Mucosa of rectum (tissue), 2 donors: ENCODE measurements around the gene HNRNPR.

Experiments used
- H3K27ac ChIP-seq, 2 donors: one replicate each; pipeline ENCODE4 v1.7.0; 2013; ENCODE audit warnings: inconsistent platforms in 2 of 2, low read depth in 2 of 2, low read length in 2 of 2
- H3K27me3 ChIP-seq, 2 donors: one replicate each; pipeline ENCODE4 v1.7.0; 2013; ENCODE audit warnings: low read length in 2 of 2; ENCODE audit not compliant: control insufficient read depth in 2 of 2, insufficient read depth in 2 of 2
- H3K36me3 ChIP-seq, 2 donors: one replicate each; pipeline ENCODE4 v1.7.0; 2013; ENCODE audit warnings: low read length in 2 of 2; ENCODE audit not compliant: control insufficient read depth in 2 of 2, insufficient read depth in 2 of 2
- H3K4me1 ChIP-seq, 2 donors: one replicate each; pipeline ENCODE4 v1.7.0; 2013; ENCODE audit warnings: low read length in 2 of 2, mild to moderate bottlenecking in 1 of 2; ENCODE audit not compliant: control insufficient read depth in 2 of 2, insufficient read depth in 2 of 2
- H3K4me3 ChIP-seq, 2 donors: one replicate each; pipeline ENCODE4 v1.7.0; 2013; ENCODE audit warnings: low read length in 2 of 2
- H3K9ac ChIP-seq, 2 donors: one replicate each; pipeline ENCODE4 v1.7.0; 2013; ENCODE audit warnings: low read length in 2 of 2, low read depth in 1 of 2, mild to moderate bottlenecking in 1 of 2
- H3K9me3 ChIP-seq, 2 donors: one replicate each; pipeline ENCODE4 v1.7.0; 2013; ENCODE audit warnings: low read length in 2 of 2; ENCODE audit not compliant: control insufficient read depth in 2 of 2
- donor health status: healthy.
- donor health status: Normal muscosa, but diverticular disease.

The HNRNPR gene

DNA sequence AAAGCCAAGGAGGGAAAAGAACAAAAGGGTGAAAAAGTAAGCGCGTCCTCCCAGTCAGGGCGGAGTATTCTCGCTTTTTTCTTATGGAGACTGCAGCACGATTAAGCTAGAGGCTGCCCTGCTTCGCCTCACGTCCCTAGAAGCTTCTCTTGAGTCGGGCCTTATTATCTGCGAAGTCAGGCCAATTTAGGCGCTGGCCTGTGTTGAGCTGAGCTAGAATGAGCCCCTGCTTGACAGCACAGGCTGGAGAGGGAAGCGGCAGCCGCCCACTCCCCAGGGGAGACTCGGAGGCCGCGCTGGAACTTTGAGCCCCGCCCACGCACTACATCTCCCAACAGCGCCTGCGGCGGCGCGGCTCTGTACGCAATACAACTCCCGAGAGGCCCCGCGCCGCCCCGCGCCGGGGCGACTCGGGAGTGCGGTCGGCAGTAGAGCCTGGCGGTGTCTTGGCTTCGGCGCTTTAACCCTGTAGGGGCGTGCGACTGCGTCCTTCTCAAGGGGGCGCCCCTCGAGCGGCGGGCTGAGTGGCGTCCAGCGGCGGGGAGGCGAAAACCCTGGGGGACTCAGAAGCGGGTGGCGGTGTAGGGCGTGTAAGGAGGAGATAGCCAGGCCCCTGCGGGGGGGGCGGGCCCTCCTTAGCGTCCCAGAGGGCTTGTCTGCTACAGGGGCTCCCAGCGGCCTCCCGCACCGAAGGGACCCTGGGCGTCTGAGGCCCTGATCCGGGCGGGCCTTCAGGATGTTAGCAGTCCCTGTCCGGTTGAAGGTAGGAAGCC, 24.7 kb upstream of the HNRNPR start:
- H3K4me1 ChIP-seq, result peaks cover 26 to 33% of the 10 kb centered on the region in 2 donors
- H3K9ac ChIP-seq, result peak overlapping the region; percentile 94 to 100
- peaks cover 11 to 14% of the 10 kb centered on the region in 2 donors for H3K36me3 ChIP-seq
- peak overlapping the region; percentile 83 to 96 for H3K4me3 ChIP-seq
- peak overlapping the region; percentile 95 to 98 for H3K27ac ChIP-seq
- no peaks in the 10 kb centered on the region for H3K27me3 ChIP-seq
- H3K9me3 ChIP-seq, result peaks cover 0 to 2% of the 10 kb centered on the region in 2 donors

DNA sequence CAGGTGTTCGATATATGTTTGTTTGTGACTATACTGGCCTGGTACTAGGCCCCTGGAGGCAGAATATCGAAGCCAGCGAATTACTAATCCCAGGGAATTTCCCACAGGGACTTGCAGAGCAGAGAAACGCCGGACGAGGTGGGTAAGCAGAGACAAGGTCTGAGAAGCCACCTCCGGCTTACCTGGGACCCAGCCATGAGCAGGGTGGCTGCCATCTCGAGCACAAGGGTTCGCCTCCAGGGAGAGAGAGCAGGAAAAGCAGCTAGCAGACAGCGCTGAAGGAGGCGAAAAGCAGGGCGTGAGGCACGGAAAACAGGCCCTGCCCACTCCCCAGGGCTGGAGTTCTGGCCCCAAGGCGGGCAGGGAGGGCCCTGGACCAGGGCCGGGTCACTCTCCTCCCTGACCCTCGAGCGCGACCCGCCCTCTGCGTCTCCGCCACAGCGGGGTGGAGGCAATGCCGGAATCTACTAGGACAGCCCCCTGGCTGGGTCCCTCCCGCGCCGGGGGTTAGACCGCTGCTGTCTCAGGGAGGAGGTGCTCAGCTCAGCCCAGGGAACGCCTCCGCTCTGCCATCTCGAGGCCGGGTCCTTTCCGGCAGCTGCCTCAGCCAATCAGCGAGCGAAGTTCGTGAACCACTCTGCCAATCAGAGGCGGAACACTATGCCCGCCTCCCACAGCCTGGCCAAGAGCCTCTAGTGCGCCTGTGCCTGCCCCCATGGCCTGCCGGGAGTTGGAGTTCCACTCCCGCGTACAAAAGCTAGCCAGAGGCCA, 23.9 kb upstream of the HNRNPR start:
- Histone ChIP-seq H3K27ac (peak overlapping the region; percentile 95 to 98), H3K27me3 (no peaks in the 10 kb centered on the region), H3K36me3 (peaks cover 17% of the 10 kb centered on the region in 2 donors), H3K4me3 (peak overlapping the region; percentile 83 to 96), H3K9ac (peak overlapping the region; percentile 94 to 100), H3K9me3 (peaks cover 5 to 9% of the 10 kb centered on the region in 2 donors), H3K4me1 (peaks cover 26 to 33% of the 10 kb centered on the region in 2 donors)

DNA sequence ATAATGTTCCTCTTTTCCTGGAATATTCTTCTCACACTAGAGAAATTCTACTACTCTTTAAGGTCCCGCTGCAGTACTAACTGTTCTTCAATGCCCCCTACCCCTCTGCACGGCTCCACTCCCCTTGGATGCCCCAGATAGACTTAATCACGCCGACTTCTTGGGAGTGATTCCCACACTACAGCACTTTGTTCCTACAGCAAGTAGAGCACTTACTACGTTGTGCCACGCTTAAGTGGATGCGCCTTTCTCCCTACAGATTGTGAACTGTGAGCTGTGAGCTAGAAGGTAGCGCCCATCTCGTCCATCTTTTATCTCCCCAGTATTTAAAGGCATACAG, 23.3 kb upstream of the HNRNPR start:
- peak overlapping the region; percentile 94 to 100 for H3K9ac ChIP-seq
- H3K4me1 ChIP-seq, result peaks cover 26 to 33% of the 10 kb centered on the region in 2 donors
- H3K36me3 ChIP-seq, result peaks cover 23% of the 10 kb centered on the region in 2 donors

DNA sequence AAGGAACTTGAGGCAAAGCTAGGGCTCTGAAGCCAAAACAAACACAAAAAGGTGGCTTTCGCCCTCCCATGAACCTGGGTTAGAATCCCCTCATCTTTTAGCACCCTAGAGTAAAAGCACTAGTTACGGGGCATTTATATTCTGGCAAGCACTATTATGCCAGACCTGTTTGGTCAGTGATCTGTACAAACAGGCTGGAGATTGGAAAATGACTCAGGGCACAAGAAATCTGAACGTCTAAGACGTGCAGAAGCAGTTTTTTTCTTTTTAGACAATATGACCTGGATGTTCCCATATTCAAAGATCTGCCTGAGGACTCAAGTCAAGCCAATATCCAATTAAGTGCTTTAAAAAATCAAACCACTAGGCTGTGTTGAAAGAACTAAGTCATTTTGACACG, 22.5 kb upstream of the HNRNPR start:
- Histone ChIP-seq H3K27me3 (no peaks in the 10 kb centered on the region), H3K36me3 (peaks cover 31% of the 10 kb centered on the region in 2 donors), H3K9ac (no peak overlapping the region), H3K9me3 (peaks cover 19 to 23% of the 10 kb centered on the region in 2 donors), H3K4me1 (peaks cover 26 to 33% of the 10 kb centered on the region in 2 donors), H3K27ac (no peak overlapping the region), H3K4me3 (peak overlapping the region in 1 of 2 donors; percentile 96)

More for the DNA sequence above, 23.3 kb upstream of the HNRNPR start:
- Histone ChIP-seq H3K4me3 (peak overlapping the region; percentile 83 to 96), H3K27me3 (no peaks in the 10 kb centered on the region), H3K9me3 (peaks cover 11 to 14% of the 10 kb centered on the region in 2 donors), H3K27ac (peak overlapping the region; percentile 95 to 98)

DNA sequence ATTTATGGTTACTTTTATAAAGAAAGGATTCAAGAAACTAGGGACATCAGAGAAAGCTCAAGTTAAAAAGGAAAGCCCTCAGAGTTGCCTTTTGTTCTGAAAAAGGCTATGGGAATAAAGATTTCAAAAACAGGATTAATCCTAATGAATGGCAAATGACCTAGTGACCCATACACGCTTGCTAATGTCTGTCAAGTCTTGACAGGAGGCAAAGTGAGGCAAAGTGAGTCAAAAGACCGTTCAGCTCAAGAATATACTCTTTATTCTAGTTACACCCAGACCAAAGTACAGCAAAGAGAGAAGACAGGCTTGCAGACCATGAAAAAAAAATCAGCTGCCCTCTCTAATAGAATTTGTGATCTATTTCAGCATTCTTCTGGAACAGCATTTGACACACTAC, 22.1 kb upstream of the HNRNPR start:
- no peak overlapping the region for H3K9ac ChIP-seq
- no peaks in the 10 kb centered on the region for H3K27me3 ChIP-seq
- H3K4me3 ChIP-seq, result no peak overlapping the region
- peaks cover 35% of the 10 kb centered on the region in 2 donors for H3K36me3 ChIP-seq
- no peak overlapping the region for H3K27ac ChIP-seq
- H3K9me3 ChIP-seq, result peaks cover 23 to 27% of the 10 kb centered on the region in 2 donors
- peaks cover 23 to 29% of the 10 kb centered on the region in 2 donors for H3K4me1 ChIP-seq

DNA sequence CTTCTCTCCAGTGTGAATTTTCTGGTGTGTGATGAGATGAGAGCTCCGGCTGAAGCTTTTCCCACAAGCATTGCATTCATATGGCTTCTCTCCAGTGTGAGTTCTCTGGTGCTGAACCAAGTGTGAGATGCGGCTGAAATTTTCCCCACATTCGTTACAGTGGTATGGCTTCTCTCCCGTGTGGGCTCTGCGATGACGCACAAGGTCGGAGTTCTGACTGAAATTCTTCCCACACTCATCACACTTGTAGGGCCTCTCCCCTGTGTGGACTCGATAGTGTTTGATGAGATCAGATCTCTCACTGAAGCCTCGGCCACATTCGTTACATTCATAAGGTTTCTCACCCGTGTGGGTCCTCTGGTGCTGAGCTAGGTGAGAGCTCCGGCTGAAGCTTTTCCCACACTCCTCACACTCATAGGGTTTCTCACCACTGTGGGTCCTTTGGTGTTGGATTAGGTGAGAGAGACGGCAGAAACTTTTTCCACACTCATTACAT, 18.2 kb upstream of the HNRNPR start:
- H3K4me3 ChIP-seq, result peak overlapping the region in 1 of 2 donors; percentile 16
- H3K36me3 ChIP-seq, result peaks cover 48 to 50% of the 10 kb centered on the region in 2 donors
- H3K9ac ChIP-seq, result no peak overlapping the region
- H3K27me3 ChIP-seq, result no peaks in the 10 kb centered on the region
- no peak overlapping the region for H3K27ac ChIP-seq
- peaks cover 32 to 39% of the 10 kb centered on the region in 2 donors for H3K9me3 ChIP-seq
- peaks cover 2 to 8% of the 10 kb centered on the region in 2 donors for H3K4me1 ChIP-seq

DNA sequence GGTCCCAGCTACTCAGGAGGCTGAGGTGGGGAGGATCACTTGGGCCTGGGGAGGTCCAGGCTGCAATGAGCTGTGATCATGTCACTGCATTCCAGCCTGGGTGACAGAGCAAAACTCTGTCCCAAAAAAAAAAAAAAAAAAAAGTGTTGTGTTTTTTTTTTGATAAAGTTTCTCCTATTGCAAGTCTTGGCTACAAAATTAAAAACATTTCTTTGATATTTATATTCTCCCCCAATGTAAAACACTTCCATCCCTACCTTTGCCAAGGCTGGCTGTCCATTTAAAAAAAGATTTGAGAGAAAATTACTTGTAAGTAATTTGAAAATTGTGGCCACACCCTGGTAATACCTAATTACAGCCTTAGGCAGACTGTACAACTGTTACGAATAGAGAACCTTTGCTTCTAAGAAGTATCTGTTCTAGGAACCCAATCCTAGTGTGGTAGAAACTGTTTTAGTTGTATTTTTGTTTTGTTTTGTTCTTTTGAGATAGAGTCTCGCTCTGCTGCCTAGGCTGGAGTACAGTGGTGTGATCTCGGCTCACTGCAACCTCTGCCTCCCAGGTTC, 14.3 kb upstream of the HNRNPR start:
- peaks cover 34% of the 10 kb centered on the region in 2 donors for H3K36me3 ChIP-seq
- H3K27me3 ChIP-seq, result no peaks in the 10 kb centered on the region
- H3K9me3 ChIP-seq, result peaks cover 31 to 34% of the 10 kb centered on the region in 2 donors
- no peak overlapping the region for H3K4me3 ChIP-seq
- H3K9ac ChIP-seq, result no peak overlapping the region
- H3K4me1 ChIP-seq, result no peaks in the 10 kb centered on the region
- no peak overlapping the region for H3K27ac ChIP-seq

DNA sequence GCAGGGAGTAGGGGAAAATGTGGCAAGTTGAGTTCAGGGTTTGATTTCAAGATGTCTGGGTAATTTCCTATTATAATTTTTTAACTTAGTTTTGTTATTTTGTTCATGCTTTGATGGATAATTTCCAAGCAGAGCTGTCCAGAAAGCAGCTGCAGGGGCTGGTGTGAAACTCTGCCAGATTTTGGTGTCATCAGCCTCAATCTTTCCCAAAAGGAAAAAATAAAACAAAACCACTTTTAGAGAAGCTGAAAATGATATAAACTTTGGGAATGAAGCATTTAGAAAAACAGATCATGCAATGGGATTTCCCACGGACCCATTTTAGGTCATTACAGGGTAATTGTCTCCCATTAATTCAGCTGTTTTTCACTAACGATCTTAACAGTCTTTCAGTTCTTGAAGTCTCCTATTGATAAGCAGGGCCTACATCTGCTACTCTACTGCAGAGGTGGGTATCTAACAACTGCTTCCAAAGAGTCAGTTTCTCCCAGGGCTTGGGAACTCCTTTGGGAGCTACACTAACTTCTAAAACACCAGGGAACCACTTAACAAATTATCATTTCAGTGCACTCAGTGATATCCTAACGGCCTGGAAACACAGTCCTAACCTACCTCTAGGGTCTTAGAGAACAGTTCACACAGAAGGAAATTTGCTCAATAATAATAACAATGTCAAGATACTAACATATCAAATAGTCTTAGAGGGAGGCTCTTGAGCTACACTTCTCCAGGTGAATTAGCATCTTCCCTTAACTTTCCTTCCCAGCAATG, 13.2 kb upstream of the HNRNPR start:
- Histone ChIP-seq H3K27ac (no peak overlapping the region), H3K4me1 (no peaks in the 10 kb centered on the region), H3K9me3 (peaks cover 20 to 24% of the 10 kb centered on the region in 2 donors), H3K4me3 (no peak overlapping the region), H3K27me3 (no peaks in the 10 kb centered on the region), H3K36me3 (peaks cover 24 to 26% of the 10 kb centered on the region in 2 donors), H3K9ac (no peak overlapping the region)

DNA sequence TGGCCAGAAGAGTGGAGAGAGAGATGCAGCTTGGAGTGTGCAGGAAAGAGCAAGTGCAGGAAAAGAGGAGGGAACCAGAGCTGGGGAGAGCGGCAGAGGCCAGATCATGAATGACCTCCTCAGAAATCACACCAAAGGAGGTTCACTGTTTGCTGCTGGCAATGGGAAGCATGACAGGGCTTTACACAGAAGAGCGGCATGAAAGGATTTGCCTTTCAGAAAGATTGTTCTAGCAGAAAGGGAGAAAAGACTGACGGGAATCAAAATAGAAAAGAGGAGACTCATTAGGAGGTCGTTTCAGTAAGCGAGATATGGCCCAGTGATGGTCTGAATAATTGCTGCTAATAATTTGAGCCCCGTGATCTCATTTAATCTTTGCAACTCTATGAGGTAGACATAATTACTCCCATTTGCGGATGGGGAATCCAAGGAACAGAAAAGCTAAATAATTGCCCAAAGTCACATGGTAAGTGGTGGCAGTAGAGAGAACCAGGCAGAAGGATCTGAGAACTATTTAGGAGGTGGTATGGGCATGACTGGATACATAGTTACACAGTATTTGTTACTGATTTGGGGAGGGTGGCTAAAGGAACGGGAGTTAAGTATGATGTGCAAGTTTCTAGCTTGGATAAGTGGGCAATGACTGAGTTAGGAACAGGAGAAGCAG, 12.5 kb upstream of the HNRNPR start:
- H3K4me1 ChIP-seq, result no peaks in the 10 kb centered on the region
- H3K36me3 ChIP-seq, result peaks cover 17 to 19% of the 10 kb centered on the region in 2 donors
- no peaks in the 10 kb centered on the region for H3K27me3 ChIP-seq
- H3K4me3 ChIP-seq, result no peak overlapping the region
- peaks cover 13 to 16% of the 10 kb centered on the region in 2 donors for H3K9me3 ChIP-seq
- no peak overlapping the region for H3K27ac ChIP-seq
- H3K9ac ChIP-seq, result no peak overlapping the region
